ENCODE data around the gene AFTPH. TPM values are rescaled to one million over a fixed set of nuclear protein-coding genes. Genes with fewer than 3 reads are reported as not detected.

The AFTPH gene
- total and polyA plus RNA-seq, 4 donors = 27.0 to 78.1 (median 35.0) TPM

DNA sequence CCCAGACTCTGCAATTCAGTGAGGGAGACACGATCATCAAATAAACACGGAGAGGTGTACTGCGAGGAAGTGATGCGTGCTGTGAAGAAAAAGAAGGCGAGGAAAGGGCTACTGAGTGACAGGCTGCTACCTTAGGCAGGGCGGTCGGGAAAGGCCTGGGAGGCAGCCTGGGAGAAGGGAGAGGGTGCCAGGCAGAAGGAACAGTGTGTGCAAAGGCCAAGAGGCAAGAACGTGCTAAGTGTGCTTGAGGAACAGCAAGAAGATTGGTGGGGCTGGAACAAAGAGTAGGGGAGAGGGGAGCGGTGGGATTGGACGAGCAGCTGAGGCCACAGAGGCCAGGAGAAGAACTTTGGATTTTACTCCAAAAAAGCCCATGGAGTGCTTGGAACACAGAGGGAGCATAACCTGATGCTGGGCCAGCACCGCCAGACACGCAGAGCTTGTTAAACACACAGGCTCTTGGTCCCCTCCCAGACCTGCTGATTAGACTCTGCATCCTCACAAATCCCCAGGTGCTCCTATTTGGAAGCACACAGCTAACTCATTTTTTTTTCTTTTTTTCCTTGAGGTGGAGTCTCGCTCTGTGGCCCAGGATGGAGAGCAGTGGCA is 99.2 kb downstream of the AFTPH start:
- DNase-seq (no peak), ATAC-seq (ENCODE audit: insufficient read depth, low FRiP score) (no peak)
- Histone ChIP-seq H3K4me3 (no peak overlapping the region), H3K27me3 (ENCODE audit: control insufficient read depth in 3 of 3, insufficient read depth in 3 of 3, low read length in 2 of 3) (no peaks in the 10 kb centered on the region), H3K4me1 (ENCODE audit: control insufficient read depth in 5 of 5, insufficient read depth in 5 of 5, low read length in 5 of 5) (peaks cover 0 to 15% (median 2%) of the 10 kb centered on the region in 5 donors), H3K9ac (ENCODE audit: insufficient read depth in 1 of 2, low read length in 2 of 2) (no peak overlapping the region), H3K27ac (ENCODE audit: low read depth in 1 of 2, low read length in 1 of 2) (no peak overlapping the region), H3K36me3 (ENCODE audit: control insufficient read depth in 4 of 4, insufficient read depth in 4 of 4, low read length in 4 of 4) (no peaks in the 10 kb centered on the region), H3K9me3 (ENCODE audit: control insufficient read depth in 4 of 4, insufficient read depth in 3 of 4, low read length in 3 of 4) (no peaks in the 10 kb centered on the region)
- TF ChIP-seq, protein P1, sequence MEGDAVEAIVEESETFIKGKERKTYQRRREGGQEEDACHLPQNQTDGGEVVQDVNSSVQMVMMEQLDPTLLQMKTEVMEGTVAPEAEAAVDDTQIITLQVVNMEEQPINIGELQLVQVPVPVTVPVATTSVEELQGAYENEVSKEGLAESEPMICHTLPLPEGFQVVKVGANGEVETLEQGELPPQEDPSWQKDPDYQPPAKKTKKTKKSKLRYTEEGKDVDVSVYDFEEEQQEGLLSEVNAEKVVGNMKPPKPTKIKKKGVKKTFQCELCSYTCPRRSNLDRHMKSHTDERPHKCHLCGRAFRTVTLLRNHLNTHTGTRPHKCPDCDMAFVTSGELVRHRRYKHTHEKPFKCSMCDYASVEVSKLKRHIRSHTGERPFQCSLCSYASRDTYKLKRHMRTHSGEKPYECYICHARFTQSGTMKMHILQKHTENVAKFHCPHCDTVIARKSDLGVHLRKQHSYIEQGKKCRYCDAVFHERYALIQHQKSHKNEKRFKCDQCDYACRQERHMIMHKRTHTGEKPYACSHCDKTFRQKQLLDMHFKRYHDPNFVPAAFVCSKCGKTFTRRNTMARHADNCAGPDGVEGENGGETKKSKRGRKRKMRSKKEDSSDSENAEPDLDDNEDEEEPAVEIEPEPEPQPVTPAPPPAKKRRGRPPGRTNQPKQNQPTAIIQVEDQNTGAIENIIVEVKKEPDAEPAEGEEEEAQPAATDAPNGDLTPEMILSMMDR (IDR thresholded peaks at IDR 0.05; ENCODE audit: control extremely low read depth, extremely low read depth) = no peak
- 87% methylated on average over 13 of the region's 13 CpGs for WGBS, 2 donors

GRCh38 chr2:64624108-64624610 is 100.0 kb downstream of the AFTPH start:
- Histone ChIP-seq H3K36me3 (ENCODE audit: control insufficient read depth in 4 of 4, insufficient read depth in 4 of 4, low read length in 4 of 4) (no peaks in the 10 kb centered on the region), H3K27me3 (ENCODE audit: control insufficient read depth in 3 of 3, insufficient read depth in 3 of 3, low read length in 2 of 3) (no peaks in the 10 kb centered on the region), H3K27ac (ENCODE audit: low read depth in 1 of 2, low read length in 1 of 2) (no peak overlapping the region), H3K9me3 (ENCODE audit: control insufficient read depth in 4 of 4, insufficient read depth in 3 of 4, low read length in 3 of 4) (no peaks in the 10 kb centered on the region), H3K9ac (ENCODE audit: insufficient read depth in 1 of 2, low read length in 2 of 2) (no peak overlapping the region), H3K4me1 (ENCODE audit: control insufficient read depth in 5 of 5, insufficient read depth in 5 of 5, low read length in 5 of 5) (peaks cover 0 to 22% (median 7%) of the 10 kb centered on the region in 5 donors), H3K4me3 (no peak overlapping the region)
- no peak for ATAC-seq (ENCODE audit: insufficient read depth, low FRiP score)
- 95 to 98% methylated on average over 6 of the region's 6 CpGs for WGBS, 2 donors
- TF ChIP-seq, protein P1 (IDR thresholded peaks at IDR 0.05; ENCODE audit: control extremely low read depth, extremely low read depth) = no peak
- DNase-seq = no peak

DNA sequence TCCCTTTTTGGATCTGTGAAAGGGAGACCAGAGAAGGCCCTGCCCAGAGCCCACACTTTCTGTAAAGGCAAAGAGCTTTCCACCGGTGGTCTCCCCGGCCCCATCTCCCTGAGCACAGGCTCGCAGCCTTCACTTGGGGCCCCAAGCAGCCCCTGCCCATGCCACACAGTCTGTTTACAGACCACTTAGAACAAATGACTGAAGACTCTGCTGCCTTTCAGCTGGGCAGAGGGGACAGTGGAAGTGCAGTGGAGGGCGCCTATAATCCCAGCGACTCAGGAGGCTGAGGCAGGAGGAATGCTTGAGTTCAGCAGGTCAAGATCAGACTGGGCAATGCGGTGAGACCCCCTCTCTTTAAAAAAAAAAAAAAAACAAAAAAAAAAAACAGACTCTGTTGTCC is 100.7 kb downstream of the AFTPH start:
- Histone ChIP-seq H3K4me1 (ENCODE audit: control insufficient read depth in 5 of 5, insufficient read depth in 5 of 5, low read length in 5 of 5) (peaks cover 0 to 26% (median 10%) of the 10 kb centered on the region in 5 donors), H3K27me3 (ENCODE audit: control insufficient read depth in 3 of 3, insufficient read depth in 3 of 3, low read length in 2 of 3) (no peaks in the 10 kb centered on the region), H3K9ac (ENCODE audit: insufficient read depth in 1 of 2, low read length in 2 of 2) (no peak overlapping the region), H3K36me3 (ENCODE audit: control insufficient read depth in 4 of 4, insufficient read depth in 4 of 4, low read length in 4 of 4) (no peaks in the 10 kb centered on the region), H3K4me3 (no peak overlapping the region), H3K9me3 (ENCODE audit: control insufficient read depth in 4 of 4, insufficient read depth in 3 of 4, low read length in 3 of 4) (no peaks in the 10 kb centered on the region), H3K27ac (ENCODE audit: low read depth in 1 of 2, low read length in 1 of 2) (no peak overlapping the region)
- TF ChIP-seq, protein P1 (IDR thresholded peaks at IDR 0.05; ENCODE audit: control extremely low read depth, extremely low read depth) = no peak
- ATAC-seq (ENCODE audit: insufficient read depth, low FRiP score) (no peak), DNase-seq (no peak)
- WGBS, 2 donors = 87 to 93% methylated on average over 6 of the region's 6 CpGs
